22Rv1 (cell line): Measurements from ENCODE around the gene ANKS1B.

Experiments
- H3K27ac ChIP-seq: fragments of 450-650 bp; 2 replicates; pipeline ENCODE4 v1.5.1; 2017
- CTCF ChIP-seq: fragments of 450-650 bp; IDR thresholded peaks from 2 replicates; pipeline ENCODE4 v1.5.1; 2017; ENCODE audit warnings: mild to moderate bottlenecking
- ZFX ChIP-seq: fragments of 450-650 bp; IDR thresholded peaks from 2 replicates; pipeline ENCODE4 v1.6.1; 2017; ENCODE audit warnings: antibody characterized with exemption, borderline replicate concordance

Gene ANKS1B

GRCh38 chr12:99055299-99055698 lies 929.4 kb downstream of the ANKS1B start:
- H3K27ac ChIP-seq, result no peak overlapping the region
- TF ChIP-seq CTCF (no peak), ZFX (no peak)

- H3K27ac ChIP-seq, result no peak overlapping the region
- TF ChIP-seq CTCF (no peak), ZFX (no peak)
Observed at GRCh38 chr12:99054601-99055128, 930.1 kb downstream of the ANKS1B start.

- H3K27ac ChIP-seq, result no peak overlapping the region
Observed at GRCh38 chr12:99053616-99054362, 930.9 kb downstream of the ANKS1B start.

GRCh38 chr12:99049774-99050173 lies 935.0 kb downstream of the ANKS1B start:
- H3K27ac ChIP-seq, result no peak overlapping the region
- TF ChIP-seq ZFX (no peak), CTCF (no peak)

More at GRCh38 chr12:99053616-99054362, 930.9 kb downstream of the ANKS1B start:
- TF ChIP-seq ZFX (no peak), CTCF (no peak)

GRCh38 chr12:99045158-99045557 lies 939.6 kb downstream of the ANKS1B start:
- TF ChIP-seq CTCF (no peak), ZFX (no peak)
- H3K27ac ChIP-seq, result no peak overlapping the region

GRCh38 chr12:99043319-99043914 lies 941.3 kb downstream of the ANKS1B start:
- H3K27ac ChIP-seq, result no peak overlapping the region
- TF ChIP-seq CTCF, result peak; percentile 100
- TF ChIP-seq ZFX, result no peak

- TF ChIP-seq CTCF (no peak), ZFX (no peak)
- H3K27ac ChIP-seq, result no peak overlapping the region
Observed at GRCh38 chr12:99042226-99042625, 942.5 kb downstream of the ANKS1B start.
